GM21360 (cell line): ENCODE measurements around the gene C6orf132.
"Not testable (repeated sequence)": the region's sequence is repeated elsewhere in the genome, so short reads cannot be mapped to it uniquely, and the experiment has no call there.

ENCODE experiments used
- ATAC-seq: cut with Tn5 transposase; IDR thresholded peaks from one replicate; pipeline ENCODE4 v1.9.1; 2021; ENCODE audit warnings: mild to moderate bottlenecking, moderate library complexity; ENCODE audit not compliant: unreplicated experiment

Gene C6orf132

DNA sequence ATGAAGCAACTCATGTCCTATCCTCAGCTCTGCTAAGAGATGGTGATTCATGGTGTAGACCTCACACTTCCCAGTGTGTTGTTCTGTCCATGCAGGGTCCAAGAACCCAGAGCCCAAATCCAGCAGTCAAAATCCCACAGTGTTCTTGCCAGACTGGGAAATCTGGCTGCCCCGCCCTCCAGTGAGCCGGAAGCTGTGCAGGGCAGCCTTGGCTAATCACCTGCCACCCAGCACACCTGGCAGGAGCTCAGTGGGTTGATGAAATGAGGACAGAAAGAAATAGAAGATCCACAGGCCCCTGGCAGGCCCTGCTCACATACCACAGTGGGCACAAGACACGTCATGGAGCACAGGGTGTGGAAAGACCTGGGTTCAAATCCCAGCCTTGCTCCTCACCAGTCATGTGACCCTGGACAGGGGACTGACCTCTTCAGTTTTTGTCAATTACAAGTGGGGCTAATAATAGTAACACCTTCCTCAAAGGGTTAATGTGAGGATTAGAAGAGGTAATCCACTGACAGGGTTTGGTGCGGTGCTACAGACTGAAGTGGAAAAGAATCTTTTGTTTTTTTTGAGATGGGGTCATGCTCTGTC lies 17.1 kb upstream of the C6orf132 start:
- ATAC-seq, result no peak

DNA sequence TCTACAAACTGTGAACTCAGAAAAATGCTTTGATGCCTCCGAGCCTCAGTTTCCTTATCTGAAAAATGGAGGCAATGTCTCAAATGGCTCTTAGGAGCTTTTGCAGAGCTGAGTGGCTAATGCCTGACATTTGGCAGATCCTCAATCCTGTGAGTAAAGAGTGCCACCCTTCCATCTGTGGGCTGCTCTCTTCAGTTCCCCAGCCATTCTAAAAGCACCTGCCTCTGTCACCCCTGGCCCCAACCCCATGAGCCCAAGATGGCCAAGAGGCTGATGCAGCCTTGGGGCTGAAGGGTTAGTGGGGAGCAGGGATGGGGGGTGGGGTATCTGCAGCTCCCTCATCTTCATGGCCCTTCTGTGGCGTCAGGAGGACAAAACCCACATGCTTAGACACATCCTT lies 16.2 kb upstream of the C6orf132 start:
- no peak for ATAC-seq

DNA sequence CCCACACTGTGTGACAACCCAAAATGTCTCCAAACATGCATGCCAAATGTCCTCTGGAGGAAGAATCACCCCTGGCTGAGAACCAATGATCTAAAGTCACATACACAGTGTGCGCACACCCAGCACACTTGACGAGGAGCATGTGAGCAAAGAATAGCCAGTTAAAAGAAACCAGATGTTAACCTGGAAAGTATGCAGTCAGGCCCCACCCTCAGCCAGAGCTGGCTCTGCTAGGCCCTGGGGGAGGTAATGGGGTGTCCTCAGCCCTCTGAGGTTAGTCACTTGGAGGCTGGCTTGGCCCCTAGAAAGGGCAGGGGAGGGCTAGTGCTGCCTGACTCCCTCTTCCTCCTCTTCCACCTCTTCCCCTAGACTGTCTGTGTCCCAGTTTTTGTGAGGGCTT lies 15.6 kb upstream of the C6orf132 start:
- no peak for ATAC-seq

DNA sequence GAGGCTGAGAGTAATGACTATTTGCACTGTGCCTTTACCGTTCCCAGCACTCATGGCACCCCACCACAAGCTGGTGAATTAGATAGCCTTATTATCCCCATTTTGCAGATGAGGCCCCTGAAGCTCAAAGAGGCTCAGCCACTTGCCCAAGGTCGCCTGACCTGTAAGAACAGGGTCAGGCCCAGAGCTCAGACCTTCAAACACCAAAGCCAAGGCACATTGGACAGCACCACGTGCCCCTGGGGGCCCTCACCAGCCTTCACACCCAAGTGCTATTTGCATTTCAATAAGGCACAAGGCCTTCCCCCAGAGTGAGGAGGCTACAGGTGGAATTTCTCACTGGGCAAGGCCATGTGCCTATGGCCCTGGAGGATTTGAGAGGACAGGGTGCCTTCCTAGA lies 14.2 kb upstream of the C6orf132 start:
- ATAC-seq, result no peak

GRCh38 chr6:42155293-42155692 lies 12.9 kb upstream of the C6orf132 start:
- ATAC-seq, result no peak

- ATAC-seq, result no peak
Measured at GRCh38 chr6:42154461-42155209, 12.2 kb upstream of the C6orf132 start.

DNA sequence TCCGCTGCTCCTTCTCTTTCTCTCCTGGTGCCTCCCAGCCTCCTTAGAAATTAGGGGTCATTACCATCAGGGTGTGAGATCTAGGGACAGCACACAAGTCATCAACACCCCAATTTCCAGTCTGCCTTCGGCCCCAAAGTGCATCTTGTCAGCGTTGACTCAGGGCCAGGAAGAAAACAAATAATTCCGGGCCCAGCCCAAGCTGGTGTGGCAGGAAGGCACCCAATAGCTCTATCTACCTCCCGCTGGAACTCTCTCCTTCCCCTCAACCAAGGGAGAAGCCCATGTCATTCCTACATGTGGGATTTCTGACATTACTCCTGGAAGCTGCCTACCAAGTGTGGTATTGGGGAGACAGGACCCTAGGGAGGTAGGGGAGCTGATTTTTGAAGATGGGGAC lies 11.5 kb upstream of the C6orf132 start:
- ATAC-seq, result no peak

- not testable (repeated sequence) for ATAC-seq
Measured at GRCh38 chr6:42152528-42153213, 10.3 kb upstream of the C6orf132 start.

- no peak for ATAC-seq
Measured at GRCh38 chr6:42152024-42152423, 9.6 kb upstream of the C6orf132 start.

GRCh38 chr6:42150254-42150653 lies 7.8 kb upstream of the C6orf132 start:
- no peak for ATAC-seq

DNA sequence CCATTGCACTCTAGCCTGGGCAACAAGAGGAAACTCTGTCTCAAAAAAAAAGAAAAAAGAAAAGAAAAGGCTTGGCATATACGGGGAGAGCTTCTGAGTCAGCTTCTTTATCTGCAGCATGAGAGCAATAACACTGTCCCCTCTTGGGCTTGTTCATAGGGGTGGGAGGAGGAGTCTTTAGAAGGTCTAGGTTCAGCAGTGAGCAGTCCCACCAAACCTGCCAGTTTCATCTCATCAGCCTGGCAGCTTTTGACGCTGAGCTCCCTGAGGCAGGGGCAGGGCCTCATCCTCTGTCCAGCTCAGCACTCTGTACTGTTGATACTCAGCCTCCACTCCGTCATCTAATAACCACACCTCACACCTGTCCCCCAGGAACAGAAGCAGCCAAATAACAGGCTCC lies 5.6 kb upstream of the C6orf132 start:
- ATAC-seq, result no peak

DNA sequence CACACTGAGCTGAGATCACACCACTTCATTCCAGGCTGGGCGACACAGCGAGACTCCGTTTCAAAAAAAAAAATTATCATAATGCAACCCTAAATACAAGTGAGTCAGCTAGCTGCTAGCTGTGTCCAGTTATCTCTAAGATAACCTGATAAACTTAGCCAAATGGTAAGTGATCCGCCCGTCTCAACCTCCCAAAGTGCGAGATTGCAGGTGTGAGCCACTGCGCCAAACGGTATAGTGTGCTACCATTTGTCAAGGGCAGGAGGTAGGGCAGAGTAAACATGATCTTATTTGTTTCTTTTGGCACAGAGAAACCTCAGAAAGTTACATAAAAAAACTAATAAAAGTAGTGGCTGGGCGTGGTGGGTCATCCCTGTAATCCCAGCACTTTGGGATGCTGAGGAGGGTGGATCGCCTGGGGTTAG lies 4.7 kb upstream of the C6orf132 start:
- ATAC-seq, result no peak

DNA sequence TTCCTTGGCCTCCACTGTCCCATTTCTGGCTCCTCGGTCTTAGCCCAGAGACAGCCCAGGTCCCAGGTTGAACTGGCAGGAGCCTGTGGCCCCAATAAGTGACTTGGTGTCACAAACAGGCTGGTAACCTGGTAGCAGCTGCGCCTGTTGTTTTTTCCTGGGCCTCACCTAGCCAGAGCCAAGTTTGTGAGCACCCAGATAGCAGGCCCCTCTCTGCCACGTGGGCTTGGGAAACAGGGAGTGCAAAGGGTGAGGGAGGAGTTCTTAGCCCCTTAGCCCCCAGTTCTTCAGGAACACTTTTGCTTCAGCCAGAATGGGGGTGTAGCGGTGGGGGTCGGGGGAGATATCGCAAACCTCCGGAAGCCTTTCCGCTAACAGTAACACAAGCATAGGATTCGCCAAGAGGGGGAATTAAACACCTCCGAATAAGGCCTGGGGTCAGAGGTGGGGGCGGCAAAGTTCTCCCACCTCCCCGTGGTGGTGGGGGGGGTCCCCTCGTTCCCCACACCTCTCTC lies 760 bp downstream of the C6orf132 start:
- no peak for ATAC-seq

- ATAC-seq, result no peak
Measured at GRCh38 chr6:42140756-42141602, 1.4 kb downstream of the C6orf132 start.

DNA sequence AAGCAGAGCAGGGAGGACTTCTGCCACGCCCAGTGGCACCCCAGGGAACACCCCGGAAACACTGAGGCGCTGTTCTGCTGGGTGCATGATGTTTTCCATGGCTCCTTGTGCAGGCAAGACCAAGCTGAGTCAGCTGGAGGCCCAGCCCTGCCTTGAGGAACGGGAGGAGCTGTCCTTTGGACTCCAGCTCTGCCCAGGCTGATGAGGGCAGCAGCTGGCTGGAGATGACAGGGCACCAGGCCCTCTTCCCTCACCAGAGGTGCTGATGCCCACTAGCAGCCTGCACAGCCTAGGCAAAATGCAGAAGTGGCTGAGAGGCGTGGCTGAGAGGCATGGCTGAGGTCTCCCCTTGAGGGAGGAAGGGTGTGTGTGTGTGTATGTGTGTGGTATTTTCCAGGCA lies 2.4 kb downstream of the C6orf132 start:
- ATAC-seq, result no peak

- ATAC-seq, result no peak
Measured at GRCh38 chr6:42138630-42139619, 3.5 kb downstream of the C6orf132 start.

DNA sequence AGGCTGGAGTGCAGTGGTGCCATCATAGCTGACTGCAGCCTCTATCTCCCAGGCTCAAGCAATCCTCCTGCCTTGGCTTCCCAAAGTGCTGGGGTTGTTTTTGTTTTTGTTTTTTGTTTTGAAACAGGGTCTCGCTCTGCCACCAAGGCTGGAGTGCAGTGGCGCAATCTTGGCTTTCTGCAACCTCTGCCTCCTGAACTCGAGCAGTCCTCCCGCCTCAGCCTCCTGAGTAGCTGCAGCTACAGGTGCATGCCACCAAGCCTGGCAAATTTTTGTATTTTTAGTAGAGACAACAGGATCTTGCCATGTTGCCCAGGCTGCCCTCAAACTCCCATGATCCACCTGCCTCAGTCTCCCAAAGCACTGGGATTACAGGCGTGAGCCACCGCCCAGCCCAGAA lies 4.2 kb downstream of the C6orf132 start:
- no peak for ATAC-seq

- no peak for ATAC-seq
Measured at GRCh38 chr6:42137194-42137753, 5.1 kb downstream of the C6orf132 start.

DNA sequence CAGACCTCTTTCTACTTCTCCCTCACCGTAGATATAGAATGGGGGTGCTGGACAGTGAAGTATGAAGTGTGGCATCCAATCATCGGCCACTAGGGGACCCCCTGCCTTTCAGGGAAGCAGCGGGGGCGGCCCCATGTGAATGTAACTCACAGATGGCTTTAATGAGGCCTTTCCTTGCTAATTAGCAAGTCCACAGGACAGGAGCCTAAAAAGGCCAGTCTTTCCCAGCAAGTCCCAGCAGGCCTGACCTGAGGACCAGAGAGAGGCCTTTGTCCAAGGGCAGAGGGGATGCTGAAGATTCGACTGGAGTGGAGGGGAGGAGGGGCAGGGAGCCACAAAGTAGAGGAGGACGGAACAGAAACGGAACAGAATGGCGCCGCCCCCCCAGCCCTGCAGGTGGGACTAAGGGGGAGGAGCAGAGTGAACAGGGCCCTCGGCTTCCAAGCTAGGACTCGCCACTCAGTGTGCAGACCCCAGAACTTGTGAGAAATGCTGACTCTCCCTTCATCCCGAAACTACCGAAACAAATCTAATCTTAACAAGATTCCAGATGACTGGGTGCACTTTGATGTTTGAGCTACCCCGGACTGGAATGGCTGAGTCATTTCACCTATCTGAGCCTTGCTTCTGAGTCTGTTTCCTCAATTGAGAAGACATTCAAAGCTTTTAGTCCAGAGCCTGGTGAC lies 5.8 kb downstream of the C6orf132 start:
- no peak for ATAC-seq
